K562 (cell line): ENCODE measurements around the gene PNPLA2. TPM values are rescaled to one million over a fixed set of nuclear protein-coding genes. Genes with fewer than 3 reads are reported as not detected.

ENCODE experiments used
- CHD2 ChIP-seq: IDR thresholded peaks from 2 replicates; pipeline ENCODE4 v1.6.1; 2011; ENCODE audit warnings: low read depth, low read length
- ELF1 ChIP-seq: fragments of 200-800 bp; sonication (Bioruptor generic); IDR thresholded peaks from 2 replicates; pipeline ENCODE4 v1.6.1; 2016; ENCODE audit warnings: missing genetic modification characterization, missing compliant biosample characterization
- MEIS2 ChIP-seq: fragments of 450-650 bp; IDR thresholded peaks from 2 replicates; pipeline ENCODE4 v1.6.1; 2014; ENCODE audit warnings: mild to moderate bottlenecking; ENCODE audit not compliant: partially characterized antibody
- NFXL1 ChIP-seq: fragments of 450-650 bp; formaldehyde crosslinking; IDR thresholded peaks from 2 replicates; pipeline ENCODE4 v1.4.0; 2021; ENCODE audit warnings: mild to moderate bottlenecking
- RAD21 ChIP-seq, 2 experiments: fragments of 250-450 bp in 1 of 2; fragments of 450-650 bp in 1 of 2; sonication (Bioruptor Pico) in 1 of 2; formaldehyde crosslinking in 1 of 2; IDR thresholded peaks in 1 of 2; conservative IDR thresholded peaks in 1 of 2; 2 replicates each; pipeline versions ENCODE4 v1.4.0 to v1.8.0; 2020 to 2022; ENCODE audit warnings: mild to moderate bottlenecking in 2 of 2, moderate library complexity in 1 of 2
- SAP30 ChIP-seq: fragments of 200-600 bp; sonication (generic); IDR thresholded peaks from 2 replicates; pipeline ENCODE4 v1.6.1; 2012; ENCODE audit warnings: borderline replicate concordance, low read depth, mild to moderate bottlenecking, moderate library complexity, low read length, control low read depth, inconsistent platforms; ENCODE audit not compliant: insufficient read depth, poor library complexity, severe bottlenecking
- TEAD2 ChIP-seq: fragments of 450-650 bp; IDR thresholded peaks from 2 replicates; pipeline ENCODE4 v1.6.1; 2016; ENCODE audit warnings: missing genetic modification characterization, control low read depth, missing compliant biosample characterization
- TEAD4 ChIP-seq, 2 experiments: sonication (generic) in 1 of 2; formaldehyde crosslinking in 1 of 2; IDR thresholded peaks; 2 replicates each; pipeline versions ENCODE4 v1.6.1 to v1.8.0; 2012 to 2022; ENCODE audit warnings: borderline replicate concordance in 1 of 2, inconsistent platforms in 1 of 2, low read length in 1 of 2, mild to moderate bottlenecking in 1 of 2, missing genetic modification reagents in 1 of 2
- ZBTB11 ChIP-seq, 3 experiments: fragments of 200-800 bp in 1 of 3; fragments of 250-450 bp in 1 of 3; fragments of 450-650 bp in 1 of 3; sonication (Bioruptor Pico) in 1 of 3; sonication (Bioruptor generic) in 1 of 3; formaldehyde crosslinking in 1 of 3; IDR thresholded peaks; 2 replicates each; pipeline versions ENCODE4 v1.6.1 to v1.8.0; 2016 to 2022; ENCODE audit warnings: mild to moderate bottlenecking in 2 of 3, missing genetic modification characterization in 2 of 3, missing compliant biosample characterization in 1 of 3, moderate library complexity in 1 of 3
- ZNF740 ChIP-seq, 3 experiments: fragments of 200-800 bp in 1 of 3; sonication (Bioruptor generic) in 1 of 3; sonication (generic) in 1 of 3; formaldehyde crosslinking in 1 of 3; IDR thresholded peaks; 2 replicates each; pipeline versions ENCODE4 v1.6.1 to v1.8.0; 2016 to 2022; ENCODE audit warnings: mild to moderate bottlenecking in 2 of 3, missing compliant biosample characterization in 2 of 3, missing genetic modification characterization in 2 of 3, missing genetic modification reagents in 1 of 3
- polyA plus RNA-seq, 8 experiments: library from polyadenylated mRNA; depleted of rRNA in 4 of 8; stranded (reverse) in 5 of 8; unstranded in 3 of 8; fragments of >200 nt; fragmentation: Nextera tagmentation in 2 of 8; fragmentation: Illumina TruSeq in 1 of 8; extraction: Ambion mirVana in 2 of 8; extraction: Trizol in 1 of 8; gene quantifications; 2 replicates each; pipeline versions ENCODE4 v1.2.1 to v1.2.3, GENCODE V29; 2011 to 2014; ENCODE audit warnings: inconsistent platforms in 1 of 8, missing spikeins in 1 of 8
- total RNA-seq, 7 experiments: library from RNA; depleted of rRNA in 6 of 7; stranded (reverse); fragments of >200 nt in 6 of 7; fragmentation: Illumina TruSeq in 2 of 7; extraction: Trizol in 2 of 7; gene quantifications; 2 replicates each; pipeline versions ENCODE4 v1.2.1 to v1.2.3, GENCODE V29; 2011 to 2021; ENCODE audit warnings: low replicate concordance in 1 of 7
- TF ChIP-seq, protein P1 (sequence below): IDR thresholded peaks from 2 replicates; pipeline ENCODE4 v1.6.1; 2011; ENCODE audit not compliant: insufficient read length; ENCODE audit errors: extremely low read depth
- TF ChIP-seq, protein P2 (sequence below), 3 experiments: IDR thresholded peaks in 2 of 3; conservative IDR thresholded peaks in 1 of 3; 2 replicates each; pipeline ENCODE4 v1.5.1; 2011 to 2012; ENCODE audit warnings: low read length in 3 of 3, mild to moderate bottlenecking in 3 of 3, control low read depth in 2 of 3, improper control_type of control experiment in 1 of 3, inconsistent platforms in 1 of 3, low read depth in 1 of 3, mixed read lengths in 1 of 3, moderate library complexity in 1 of 3; ENCODE audit not compliant: insufficient read depth in 2 of 3

The PNPLA2 gene
- total and polyA plus RNA-seq, 9 of the 15 experiments (the other 6 are each of a cell fraction or from before 2014, with no cell fraction given), result 0.39 to 87.1 (median 8.4) TPM

- 0 out of 6 replicates have a peak, but pooled peaks of 1 of the 3 experiments have one; percentile 25 for TF ChIP-seq ZBTB11 (CRISPR knock-in tag; IDR thresholded peaks at IDR 0.05)
- TF ChIP-seq ZNF740 (CRISPR knock-in tag; IDR thresholded peaks at IDR 0.05), result 0 out of 2 replicates have a peak, but pooled peaks have one; percentile 4
- TF ChIP-seq ZNF740 (tag; IDR thresholded peaks at IDR 0.05), result no peak
- no peak for TF ChIP-seq TEAD4 (IDR thresholded peaks at IDR 0.05; ENCODE audit: low read length)
- TF ChIP-seq TEAD4 (CRISPR knock-in tag; IDR thresholded peaks at IDR 0.05; ENCODE audit: borderline replicate concordance), result no peak
- no peak for TF ChIP-seq RAD21 (CRISPR knock-in tag; conservative IDR thresholded peaks at IDR 0.05 in 1 of 2, IDR thresholded peaks at IDR 0.05 in 1 of 2)
- TF ChIP-seq SAP30, result peak; percentile 85
- TF ChIP-seq ELF1 (tag), result no peak
- TF ChIP-seq NFXL1 (CRISPR knock-in tag), result no peak
- TF ChIP-seq, protein P1, sequence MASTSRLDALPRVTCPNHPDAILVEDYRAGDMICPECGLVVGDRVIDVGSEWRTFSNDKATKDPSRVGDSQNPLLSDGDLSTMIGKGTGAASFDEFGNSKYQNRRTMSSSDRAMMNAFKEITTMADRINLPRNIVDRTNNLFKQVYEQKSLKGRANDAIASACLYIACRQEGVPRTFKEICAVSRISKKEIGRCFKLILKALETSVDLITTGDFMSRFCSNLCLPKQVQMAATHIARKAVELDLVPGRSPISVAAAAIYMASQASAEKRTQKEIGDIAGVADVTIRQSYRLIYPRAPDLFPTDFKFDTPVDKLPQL, result no peak
- TF ChIP-seq TEAD2, result no peak
- TF ChIP-seq, protein P2, sequence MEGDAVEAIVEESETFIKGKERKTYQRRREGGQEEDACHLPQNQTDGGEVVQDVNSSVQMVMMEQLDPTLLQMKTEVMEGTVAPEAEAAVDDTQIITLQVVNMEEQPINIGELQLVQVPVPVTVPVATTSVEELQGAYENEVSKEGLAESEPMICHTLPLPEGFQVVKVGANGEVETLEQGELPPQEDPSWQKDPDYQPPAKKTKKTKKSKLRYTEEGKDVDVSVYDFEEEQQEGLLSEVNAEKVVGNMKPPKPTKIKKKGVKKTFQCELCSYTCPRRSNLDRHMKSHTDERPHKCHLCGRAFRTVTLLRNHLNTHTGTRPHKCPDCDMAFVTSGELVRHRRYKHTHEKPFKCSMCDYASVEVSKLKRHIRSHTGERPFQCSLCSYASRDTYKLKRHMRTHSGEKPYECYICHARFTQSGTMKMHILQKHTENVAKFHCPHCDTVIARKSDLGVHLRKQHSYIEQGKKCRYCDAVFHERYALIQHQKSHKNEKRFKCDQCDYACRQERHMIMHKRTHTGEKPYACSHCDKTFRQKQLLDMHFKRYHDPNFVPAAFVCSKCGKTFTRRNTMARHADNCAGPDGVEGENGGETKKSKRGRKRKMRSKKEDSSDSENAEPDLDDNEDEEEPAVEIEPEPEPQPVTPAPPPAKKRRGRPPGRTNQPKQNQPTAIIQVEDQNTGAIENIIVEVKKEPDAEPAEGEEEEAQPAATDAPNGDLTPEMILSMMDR (IDR thresholded peaks at IDR 0.05 in 2 of 3, conservative IDR thresholded peaks at IDR 0.05 in 1 of 3; ENCODE audit: insufficient read depth in 2 of 3, low read depth in 1 of 3, low read length in 3 of 3), result peak in 2 of 3 experiments; percentile 12 to 14; a peak in 2 of 6 replicates
- no peak for TF ChIP-seq MEIS2
- TF ChIP-seq CHD2, result no peak
Measured at GRCh38 chr11:843086-843734, 24.5 kb downstream of the PNPLA2 start (continued).
